Cardiac fibroblast (primary cell): ENCODE measurements around the gene STRN3.

Source experiments
- DNase-seq, 2 donors: peaks; one replicate each; pipeline versions ENCODE4 v3.0.0 to v3.0.0-alpha.2; 2010; ENCODE audit warnings: low read depth in 2 of 2
- H3K4me3 ChIP-seq, 2 donors: replicated peaks in 1 of 2; 1 replicate in 1 of 2; 2 replicates in 1 of 2; pipeline ENCODE4 v1.5.1; 2011; ENCODE audit warnings: low read depth in 2 of 2, low read length in 2 of 2, mild to moderate bottlenecking in 2 of 2, moderate library complexity in 1 of 2
- CTCF ChIP-seq: IDR thresholded peaks from one replicate; pipeline ENCODE4 v1.5.1; 2011; ENCODE audit warnings: low read depth, mild to moderate bottlenecking, low read length, inconsistent platforms

The STRN3 gene

GRCh38 chr14:31037709-31038221, 11.6 kb upstream of the STRN3 start:
- DNase-seq: peak in 1 of 2 donors; percentile 51
- no peak overlapping the region for H3K4me3 ChIP-seq
- TF ChIP-seq CTCF: no peak

- no peak for TF ChIP-seq CTCF
- H3K4me3 ChIP-seq: no peak overlapping the region
- DNase-seq: no peak
These were observed 10.4 kb upstream of the STRN3 start for GRCh38 chr14:31036552-31036951.

- H3K4me3 ChIP-seq: no peak overlapping the region
- no peak for TF ChIP-seq CTCF
- DNase-seq: no peak
These were observed 4.3 kb upstream of the STRN3 start for GRCh38 chr14:31030469-31030868.

- H3K4me3 ChIP-seq: no peak overlapping the region
- no peak for TF ChIP-seq CTCF
- no peak for DNase-seq
These were observed 3.1 kb upstream of the STRN3 start for GRCh38 chr14:31029016-31029970.

GRCh38 chr14:31027847-31028246, 1.7 kb upstream of the STRN3 start:
- H3K4me3 ChIP-seq: no peak overlapping the region
- no peak for TF ChIP-seq CTCF
- no peak for DNase-seq

GRCh38 chr14:31026450-31027235, 464 bp upstream of the STRN3 start:
- peak overlapping the region; percentile 95 to 97 for H3K4me3 ChIP-seq
- no peak for TF ChIP-seq CTCF
- peak; percentile 98 for DNase-seq
